GM12878 (cell line): Measurements from ENCODE around the gene OSTN. TPM values are rescaled to one million over a fixed set of nuclear protein-coding genes. Genes with fewer than 3 reads are reported as not detected.

Experiments used
- ATF7 ChIP-seq: fragments of 450-650 bp; IDR thresholded peaks from 2 replicates; pipeline ENCODE4 v1.6.1; 2016; ENCODE audit warnings: low read depth, mild to moderate bottlenecking
- BCL11A ChIP-seq: IDR thresholded peaks from 2 replicates; pipeline ENCODE4 v1.6.1; 2011; ENCODE audit warnings: low read depth, low read length
- CBX3 ChIP-seq: fragments of 200-600 bp; sonication (generic); IDR thresholded peaks from 2 replicates; pipeline ENCODE4 v1.6.1; 2016; ENCODE audit warnings: low read depth, borderline replicate concordance
- FOXM1 ChIP-seq: IDR thresholded peaks from 2 replicates; pipeline ENCODE4 v1.6.1; 2012; ENCODE audit warnings: low read depth, mild to moderate bottlenecking, inconsistent platforms, low read length, moderate library complexity
- HDAC6 ChIP-seq: fragments of 200-600 bp; sonication (generic); IDR thresholded peaks from one replicate; pipeline ENCODE4 v1.8.0; 2017; ENCODE audit warnings: antibody characterized with exemption; ENCODE audit not compliant: unreplicated experiment
- MYC ChIP-seq: IDR thresholded peaks from 2 replicates; pipeline ENCODE4 v1.6.1; 2011; ENCODE audit warnings: mild to moderate bottlenecking, low read length, moderate library complexity, inconsistent platforms; ENCODE audit not compliant: insufficient read depth, insufficient replicate concordance, insufficient read length, severe bottlenecking
- NBN ChIP-seq: fragments of 450-650 bp; IDR thresholded peaks from 2 replicates; pipeline ENCODE4 v1.6.1; 2016
- NFYB ChIP-seq: IDR thresholded peaks from 2 replicates; pipeline ENCODE4 v1.6.1; 2011; ENCODE audit warnings: low read depth, mild to moderate bottlenecking, low read length, improper control_type of control experiment, moderate library complexity; ENCODE audit not compliant: insufficient read depth
- NR2C1 ChIP-seq: fragments of 450-650 bp; IDR thresholded peaks from 2 replicates; pipeline ENCODE4 v1.6.1; 2017; ENCODE audit warnings: antibody characterized with exemption, mild to moderate bottlenecking, moderate library complexity
- PAX5 ChIP-seq: IDR thresholded peaks from 2 replicates; pipeline ENCODE4 v1.6.1; 2011; ENCODE audit warnings: low read depth, low read length, borderline replicate concordance
- PAX8 ChIP-seq: fragments of 450-650 bp; IDR thresholded peaks from 2 replicates; pipeline ENCODE4 v1.6.1; 2017; ENCODE audit warnings: mild to moderate bottlenecking, moderate library complexity
- RCOR1 ChIP-seq: conservative IDR thresholded peaks from 2 replicates; pipeline ENCODE4 v1.6.1; 2012; ENCODE audit warnings: low read depth, low read length, improper control_type of control experiment
- SIX5 ChIP-seq: IDR thresholded peaks from 2 replicates; pipeline ENCODE4 v1.6.1; 2011; ENCODE audit warnings: mild to moderate bottlenecking, low read depth, low read length, moderate library complexity; ENCODE audit not compliant: severe bottlenecking
- SREBF2 ChIP-seq: IDR thresholded peaks from 2 replicates; pipeline ENCODE4 v1.6.1; 2012; ENCODE audit warnings: mild to moderate bottlenecking, low read length
- SUPT20H ChIP-seq: IDR thresholded peaks from 2 replicates; pipeline ENCODE4 v1.6.1; 2011; ENCODE audit warnings: low read depth, mild to moderate bottlenecking, low read length, moderate library complexity, borderline replicate concordance; ENCODE audit not compliant: control insufficient read depth
- TCF7 ChIP-seq: IDR thresholded peaks from 2 replicates; pipeline ENCODE4 v1.6.1; 2014; ENCODE audit warnings: antibody characterized with exemption, borderline replicate concordance
- YBX1 ChIP-seq: fragments of 450-650 bp; IDR thresholded peaks from 2 replicates; pipeline ENCODE4 v1.6.1; 2016; ENCODE audit warnings: antibody characterized with exemption
- ZNF274 ChIP-seq: IDR thresholded peaks from one replicate; pipeline ENCODE4 v1.8.0; 2011; ENCODE audit not compliant: insufficient read length, insufficient read depth
- ZNF384 ChIP-seq: IDR thresholded peaks from 2 replicates; pipeline ENCODE4 v1.6.1; 2012; ENCODE audit warnings: low read depth, mild to moderate bottlenecking, low read length, improper control_type of control experiment, borderline replicate concordance
- polyA plus RNA-seq, 11 experiments: library from polyadenylated mRNA; depleted of rRNA in 4 of 11; unstranded in 6 of 11; stranded (reverse) in 5 of 11; fragments of >200 nt; fragmentation: Nextera tagmentation in 4 of 11; fragmentation: Illumina TruSeq in 1 of 11; extraction: Ambion mirVana in 4 of 11; extraction: Trizol in 1 of 11; gene quantifications; 1 replicate in 1 of 11; 2 replicates in 10 of 11; pipeline versions ENCODE4 v1.2.1 to v1.2.3, GENCODE V29; 2011 to 2016; ENCODE audit warnings: inconsistent platforms in 2 of 11, missing spikeins in 2 of 11, low read depth in 1 of 11
- total RNA-seq, 4 experiments: library from RNA; depleted of rRNA in 3 of 4; stranded (reverse); fragments of >200 nt in 3 of 4; fragmentation: Illumina TruSeq in 1 of 4; extraction: Trizol in 1 of 4; gene quantifications; 2 replicates each; pipeline versions ENCODE4 v1.2.1 to v1.2.3, GENCODE V29; 2013 to 2021
- TF ChIP-seq, protein P1 (sequence below): fragments of 450-650 bp; IDR thresholded peaks from 2 replicates; pipeline ENCODE4 v1.6.1; 2017; ENCODE audit warnings: low read depth, mild to moderate bottlenecking, moderate library complexity
- TF ChIP-seq, protein P2 (sequence below), 3 experiments: IDR thresholded peaks in 2 of 3; conservative IDR thresholded peaks in 1 of 3; 2 replicates each; pipeline ENCODE4 v1.5.1; 2011; ENCODE audit warnings: low read depth in 3 of 3, low read length in 3 of 3, mild to moderate bottlenecking in 3 of 3, control low read depth in 2 of 3, moderate library complexity in 2 of 3, inconsistent platforms in 1 of 3, mixed read lengths in 1 of 3; ENCODE audit not compliant: control insufficient read depth in 2 of 3, insufficient read depth in 1 of 3; ENCODE audit errors: extremely low read depth in 1 of 3
- TF ChIP-seq, protein P3 (sequence below): fragments of 450-650 bp; IDR thresholded peaks from 2 replicates; pipeline ENCODE4 v1.6.1; 2017; ENCODE audit warnings: borderline replicate concordance
- TF ChIP-seq, protein P4 (sequence below): fragments of 450-650 bp; IDR thresholded peaks from 2 replicates; pipeline ENCODE4 v1.6.1; 2016; ENCODE audit warnings: mild to moderate bottlenecking
- TF ChIP-seq, protein P5 (sequence below): fragments of 450-650 bp; IDR thresholded peaks from 2 replicates; pipeline ENCODE4 v1.6.1; 2017; ENCODE audit warnings: antibody characterized with exemption, mild to moderate bottlenecking, moderate library complexity

Gene OSTN
- total and polyA plus RNA-seq, 10 of the 15 experiments (the other 5 are each of a cell fraction or from before 2014, with no cell fraction given), result 0.04 to 0.27 (median 0.06) TPM; not detected in 6

DNA sequence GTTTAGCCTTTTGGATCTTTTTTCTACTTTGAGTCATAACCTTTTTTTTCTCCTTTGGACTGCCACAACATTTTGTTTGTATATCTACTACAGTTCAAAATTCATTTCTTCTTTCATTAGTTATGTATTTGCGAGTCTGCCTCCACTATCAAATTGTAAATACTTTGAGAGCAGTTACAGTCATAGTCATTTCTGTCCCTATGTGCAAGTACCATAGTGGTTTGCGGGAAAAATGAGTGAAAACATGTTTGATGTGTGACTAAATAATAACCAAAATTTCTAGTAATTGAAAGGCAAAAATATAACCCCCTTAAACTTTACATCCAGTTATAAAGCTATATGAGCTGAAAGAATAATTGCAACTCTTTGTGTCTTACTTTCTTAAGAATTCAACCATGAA lies 84.4 kb downstream of the OSTN start (continued):
- TF ChIP-seq, protein P1, sequence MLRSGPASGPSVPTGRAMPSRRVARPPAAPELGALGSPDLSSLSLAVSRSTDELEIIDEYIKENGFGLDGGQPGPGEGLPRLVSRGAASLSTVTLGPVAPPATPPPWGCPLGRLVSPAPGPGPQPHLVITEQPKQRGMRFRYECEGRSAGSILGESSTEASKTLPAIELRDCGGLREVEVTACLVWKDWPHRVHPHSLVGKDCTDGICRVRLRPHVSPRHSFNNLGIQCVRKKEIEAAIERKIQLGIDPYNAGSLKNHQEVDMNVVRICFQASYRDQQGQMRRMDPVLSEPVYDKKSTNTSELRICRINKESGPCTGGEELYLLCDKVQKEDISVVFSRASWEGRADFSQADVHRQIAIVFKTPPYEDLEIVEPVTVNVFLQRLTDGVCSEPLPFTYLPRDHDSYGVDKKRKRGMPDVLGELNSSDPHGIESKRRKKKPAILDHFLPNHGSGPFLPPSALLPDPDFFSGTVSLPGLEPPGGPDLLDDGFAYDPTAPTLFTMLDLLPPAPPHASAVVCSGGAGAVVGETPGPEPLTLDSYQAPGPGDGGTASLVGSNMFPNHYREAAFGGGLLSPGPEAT, result no peak
- TF ChIP-seq, protein P2, sequence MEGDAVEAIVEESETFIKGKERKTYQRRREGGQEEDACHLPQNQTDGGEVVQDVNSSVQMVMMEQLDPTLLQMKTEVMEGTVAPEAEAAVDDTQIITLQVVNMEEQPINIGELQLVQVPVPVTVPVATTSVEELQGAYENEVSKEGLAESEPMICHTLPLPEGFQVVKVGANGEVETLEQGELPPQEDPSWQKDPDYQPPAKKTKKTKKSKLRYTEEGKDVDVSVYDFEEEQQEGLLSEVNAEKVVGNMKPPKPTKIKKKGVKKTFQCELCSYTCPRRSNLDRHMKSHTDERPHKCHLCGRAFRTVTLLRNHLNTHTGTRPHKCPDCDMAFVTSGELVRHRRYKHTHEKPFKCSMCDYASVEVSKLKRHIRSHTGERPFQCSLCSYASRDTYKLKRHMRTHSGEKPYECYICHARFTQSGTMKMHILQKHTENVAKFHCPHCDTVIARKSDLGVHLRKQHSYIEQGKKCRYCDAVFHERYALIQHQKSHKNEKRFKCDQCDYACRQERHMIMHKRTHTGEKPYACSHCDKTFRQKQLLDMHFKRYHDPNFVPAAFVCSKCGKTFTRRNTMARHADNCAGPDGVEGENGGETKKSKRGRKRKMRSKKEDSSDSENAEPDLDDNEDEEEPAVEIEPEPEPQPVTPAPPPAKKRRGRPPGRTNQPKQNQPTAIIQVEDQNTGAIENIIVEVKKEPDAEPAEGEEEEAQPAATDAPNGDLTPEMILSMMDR (IDR thresholded peaks at IDR 0.05 in 2 of 3, conservative IDR thresholded peaks at IDR 0.05 in 1 of 3; ENCODE audit: control insufficient read depth in 2 of 3, extremely low read depth in 1 of 3, insufficient read depth in 1 of 3, low read depth in 3 of 3, low read length in 3 of 3), result no peak
- TF ChIP-seq MYC (no peak), SIX5 (no peak), YBX1 (no peak), CBX3 (no peak), NBN (no peak), PAX5 (no peak), RCOR1 (no peak), NFYB (no peak), HDAC6 (no peak), SUPT20H (no peak), TCF7 (peak; percentile 57; the same call in 1 of the 2 replicates), BCL11A (no peak), FOXM1 (peak; percentile 56; the same call in 1 of the 2 replicates), ATF7 (no peak), SREBF2 (no peak), PAX8 (no peak), ZNF384 (no peak), ZNF274 (no peak), NR2C1 (no peak)
- TF ChIP-seq, protein P3, sequence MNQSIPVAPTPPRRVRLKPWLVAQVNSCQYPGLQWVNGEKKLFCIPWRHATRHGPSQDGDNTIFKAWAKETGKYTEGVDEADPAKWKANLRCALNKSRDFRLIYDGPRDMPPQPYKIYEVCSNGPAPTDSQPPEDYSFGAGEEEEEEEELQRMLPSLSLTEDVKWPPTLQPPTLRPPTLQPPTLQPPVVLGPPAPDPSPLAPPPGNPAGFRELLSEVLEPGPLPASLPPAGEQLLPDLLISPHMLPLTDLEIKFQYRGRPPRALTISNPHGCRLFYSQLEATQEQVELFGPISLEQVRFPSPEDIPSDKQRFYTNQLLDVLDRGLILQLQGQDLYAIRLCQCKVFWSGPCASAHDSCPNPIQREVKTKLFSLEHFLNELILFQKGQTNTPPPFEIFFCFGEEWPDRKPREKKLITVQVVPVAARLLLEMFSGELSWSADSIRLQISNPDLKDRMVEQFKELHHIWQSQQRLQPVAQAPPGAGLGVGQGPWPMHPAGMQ, result no peak
- TF ChIP-seq, protein P4, sequence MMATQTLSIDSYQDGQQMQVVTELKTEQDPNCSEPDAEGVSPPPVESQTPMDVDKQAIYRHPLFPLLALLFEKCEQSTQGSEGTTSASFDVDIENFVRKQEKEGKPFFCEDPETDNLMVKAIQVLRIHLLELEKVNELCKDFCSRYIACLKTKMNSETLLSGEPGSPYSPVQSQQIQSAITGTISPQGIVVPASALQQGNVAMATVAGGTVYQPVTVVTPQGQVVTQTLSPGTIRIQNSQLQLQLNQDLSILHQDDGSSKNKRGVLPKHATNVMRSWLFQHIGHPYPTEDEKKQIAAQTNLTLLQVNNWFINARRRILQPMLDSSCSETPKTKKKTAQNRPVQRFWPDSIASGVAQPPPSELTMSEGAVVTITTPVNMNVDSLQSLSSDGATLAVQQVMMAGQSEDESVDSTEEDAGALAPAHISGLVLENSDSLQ, result no peak
- TF ChIP-seq, protein P5, sequence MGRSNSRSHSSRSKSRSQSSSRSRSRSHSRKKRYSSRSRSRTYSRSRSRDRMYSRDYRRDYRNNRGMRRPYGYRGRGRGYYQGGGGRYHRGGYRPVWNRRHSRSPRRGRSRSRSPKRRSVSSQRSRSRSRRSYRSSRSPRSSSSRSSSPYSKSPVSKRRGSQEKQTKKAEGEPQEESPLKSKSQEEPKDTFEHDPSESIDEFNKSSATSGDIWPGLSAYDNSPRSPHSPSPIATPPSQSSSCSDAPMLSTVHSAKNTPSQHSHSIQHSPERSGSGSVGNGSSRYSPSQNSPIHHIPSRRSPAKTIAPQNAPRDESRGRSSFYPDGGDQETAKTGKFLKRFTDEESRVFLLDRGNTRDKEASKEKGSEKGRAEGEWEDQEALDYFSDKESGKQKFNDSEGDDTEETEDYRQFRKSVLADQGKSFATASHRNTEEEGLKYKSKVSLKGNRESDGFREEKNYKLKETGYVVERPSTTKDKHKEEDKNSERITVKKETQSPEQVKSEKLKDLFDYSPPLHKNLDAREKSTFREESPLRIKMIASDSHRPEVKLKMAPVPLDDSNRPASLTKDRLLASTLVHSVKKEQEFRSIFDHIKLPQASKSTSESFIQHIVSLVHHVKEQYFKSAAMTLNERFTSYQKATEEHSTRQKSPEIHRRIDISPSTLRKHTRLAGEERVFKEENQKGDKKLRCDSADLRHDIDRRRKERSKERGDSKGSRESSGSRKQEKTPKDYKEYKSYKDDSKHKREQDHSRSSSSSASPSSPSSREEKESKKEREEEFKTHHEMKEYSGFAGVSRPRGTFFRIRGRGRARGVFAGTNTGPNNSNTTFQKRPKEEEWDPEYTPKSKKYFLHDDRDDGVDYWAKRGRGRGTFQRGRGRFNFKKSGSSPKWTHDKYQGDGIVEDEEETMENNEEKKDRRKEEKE, result no peak
